HG02981 (cell line): ENCODE results near the gene APBA2.

ENCODE experiments used
- ATAC-seq: cut with Tn5 transposase; IDR thresholded peaks from one replicate; pipeline ENCODE4 v1.9.1; 2021; ENCODE audit warnings: mild to moderate bottlenecking, moderate library complexity; ENCODE audit not compliant: unreplicated experiment

APBA2 gene

DNA sequence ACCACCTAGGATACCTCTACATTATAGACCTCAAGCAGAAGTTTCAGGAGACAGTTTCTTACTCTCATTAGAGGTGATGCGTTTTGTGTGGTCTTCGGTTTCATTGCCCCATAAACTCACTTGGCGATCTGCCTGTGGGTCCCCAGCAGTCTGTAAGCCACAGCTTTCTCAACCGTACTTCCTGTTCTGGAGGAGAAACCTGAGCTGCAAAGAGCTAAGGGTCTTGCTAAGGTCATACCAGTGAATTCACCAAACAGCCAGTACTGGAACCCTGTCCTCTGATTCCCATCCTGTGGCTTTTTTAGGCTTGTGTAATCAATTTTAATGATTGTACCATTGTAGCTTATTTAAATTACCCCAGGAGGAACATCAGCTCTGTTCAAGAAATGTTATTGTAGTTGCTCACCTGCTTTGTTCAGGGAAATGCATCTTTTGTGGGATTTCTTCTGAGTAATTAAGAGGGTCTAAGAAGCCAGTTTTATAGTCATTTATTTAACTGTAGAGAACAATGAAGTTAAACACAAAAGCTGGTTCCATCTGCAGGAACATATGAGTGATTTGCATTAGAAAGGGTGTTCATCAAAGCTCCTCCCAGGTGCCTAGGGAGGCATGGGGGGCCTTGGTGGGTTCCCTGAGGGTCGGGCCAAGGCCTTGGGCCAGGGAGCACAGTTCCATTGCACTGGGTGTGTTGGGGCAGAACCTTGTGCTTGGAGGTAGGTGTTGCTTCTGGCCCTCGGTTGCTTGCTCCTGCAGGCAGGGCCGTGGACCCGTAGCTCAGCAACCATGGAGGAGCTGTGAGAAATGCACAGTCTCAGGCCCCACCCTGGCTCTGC is 69.6 kb downstream of the APBA2 start:
- ATAC-seq, result peak; percentile 48

- no peak for ATAC-seq
These were observed 70.2 kb downstream of the APBA2 start for GRCh38 chr15:28955993-28956421.

GRCh38 chr15:28956491-28956890 is 70.7 kb downstream of the APBA2 start:
- ATAC-seq, result no peak

GRCh38 chr15:28957606-28958498 is 72.1 kb downstream of the APBA2 start:
- ATAC-seq, result no peak

DNA sequence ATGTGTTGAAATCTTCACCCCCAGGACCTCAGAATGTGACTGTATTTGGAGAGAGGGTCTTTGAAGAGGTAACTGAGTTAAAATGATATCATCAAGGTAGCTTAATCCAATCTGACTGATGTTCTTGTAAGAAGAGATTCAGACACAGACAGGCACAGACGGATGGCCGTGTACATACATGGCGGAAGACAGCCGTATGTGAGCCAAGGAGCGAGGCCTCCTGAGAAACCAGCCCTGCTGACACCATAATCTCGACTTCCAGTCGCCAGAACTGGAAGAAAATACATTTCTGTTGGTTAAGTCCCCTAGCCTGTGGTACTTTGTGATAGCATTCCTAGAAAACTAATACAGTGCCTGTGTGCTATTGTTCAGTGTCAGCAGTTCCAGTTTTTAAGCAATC is 73.6 kb downstream of the APBA2 start:
- no peak for ATAC-seq

DNA sequence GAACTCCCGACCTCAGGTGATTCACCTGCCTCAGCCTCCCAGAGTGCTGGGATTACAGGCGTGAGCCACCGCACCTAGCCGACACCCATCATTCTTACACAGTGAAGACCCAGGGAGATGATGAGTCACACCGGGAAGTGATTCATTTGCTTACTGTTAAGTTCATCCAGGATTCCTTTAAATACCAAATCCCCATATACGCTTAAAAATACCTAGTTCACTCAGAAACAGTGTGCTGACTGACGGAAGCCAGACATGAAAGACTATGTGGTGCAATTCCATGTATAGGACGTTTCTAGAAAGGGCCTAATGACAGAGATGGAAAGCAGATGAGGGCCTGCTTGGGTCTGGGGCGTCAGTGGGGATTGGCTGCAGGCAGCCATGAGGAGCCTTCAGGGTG is 75.2 kb downstream of the APBA2 start:
- no peak for ATAC-seq

DNA sequence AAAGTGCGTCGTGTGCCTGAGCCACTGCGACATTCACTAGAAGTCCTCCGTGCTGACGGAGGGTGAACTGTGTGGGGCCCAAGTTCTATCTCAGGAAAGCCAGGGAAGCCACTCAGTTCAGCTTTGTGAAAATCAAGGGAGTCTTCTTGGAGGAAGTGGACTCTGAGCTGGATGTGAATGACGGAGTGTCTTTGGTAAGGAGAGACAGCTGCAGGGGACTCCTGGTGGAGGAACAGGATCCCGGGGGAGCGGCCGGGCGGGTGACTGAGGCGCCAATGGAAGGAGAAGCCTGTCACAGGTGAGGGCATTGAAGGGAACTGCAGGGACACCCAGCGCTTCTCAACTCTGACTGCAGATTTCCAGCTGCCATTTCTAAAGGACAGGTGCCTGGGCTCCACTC is 75.6 kb downstream of the APBA2 start:
- no peak for ATAC-seq

GRCh38 chr15:28962851-28963710 is 77.3 kb downstream of the APBA2 start:
- ATAC-seq, result no peak

GRCh38 chr15:28963711-28964081 is 77.9 kb downstream of the APBA2 start:
- ATAC-seq, result no peak

GRCh38 chr15:28964098-28964497 is 78.3 kb downstream of the APBA2 start:
- no peak for ATAC-seq

DNA sequence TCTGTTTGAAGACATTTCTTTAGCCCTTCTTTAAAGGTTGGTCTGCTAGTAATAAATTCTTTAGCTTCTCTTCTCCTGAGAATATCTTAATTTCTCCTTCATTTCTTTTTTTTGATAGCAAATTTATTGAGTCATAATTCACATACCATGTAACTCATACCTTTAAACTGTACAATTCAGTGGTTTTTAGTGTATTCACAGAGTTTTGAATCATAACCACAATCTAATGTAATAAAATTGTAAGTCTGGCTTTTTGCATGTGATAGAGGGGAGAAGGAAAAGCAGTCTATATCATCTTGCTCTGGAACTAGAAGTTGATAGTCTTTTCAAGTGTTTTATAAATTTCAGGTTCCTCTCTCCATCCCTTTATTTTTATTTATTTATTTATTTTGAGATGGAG is 81.3 kb downstream of the APBA2 start:
- no peak for ATAC-seq

GRCh38 chr15:28967990-28968389 is 82.2 kb downstream of the APBA2 start:
- ATAC-seq, result no peak

- ATAC-seq, result no peak
These were observed 83.8 kb downstream of the APBA2 start for GRCh38 chr15:28969511-28970085.

DNA sequence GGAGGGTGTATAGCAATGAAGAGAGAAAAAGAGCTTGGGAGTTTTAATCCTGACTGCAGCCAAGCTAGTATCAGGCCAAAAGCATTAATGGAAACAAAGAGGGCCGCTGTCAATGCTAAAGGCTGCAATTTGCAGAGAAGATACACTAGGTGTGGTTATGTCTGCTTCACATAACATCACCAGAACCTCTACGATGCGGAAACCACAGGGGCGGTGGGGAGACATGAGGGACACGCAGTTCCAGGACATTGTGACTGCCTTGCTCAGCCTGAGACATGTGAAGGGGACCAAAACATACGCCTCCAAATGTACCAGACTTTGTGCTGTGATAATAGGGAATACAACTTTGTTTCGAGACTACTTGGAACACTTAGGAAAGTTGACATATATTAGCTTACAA is 88.4 kb downstream of the APBA2 start:
- ATAC-seq, result no peak

DNA sequence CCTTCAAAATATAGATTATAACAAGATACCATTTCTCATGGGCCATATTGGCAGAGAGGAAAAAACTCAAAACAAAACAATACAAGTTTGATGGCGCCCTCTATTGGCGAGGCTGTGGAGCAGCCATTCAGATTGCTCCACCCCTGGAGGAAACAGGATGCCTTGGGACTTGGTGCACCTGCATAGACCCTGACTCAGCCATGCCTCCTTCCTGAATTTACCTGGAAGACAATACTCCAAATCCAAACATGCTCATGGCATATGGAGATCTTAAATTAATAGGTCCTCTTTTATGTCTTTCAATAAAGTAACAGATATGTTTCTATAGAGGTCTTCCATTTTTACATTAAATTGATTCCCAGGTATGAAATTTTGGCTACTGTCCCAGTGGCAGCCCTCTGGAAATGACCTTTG is 90.0 kb downstream of the APBA2 start:
- ATAC-seq, result no peak

DNA sequence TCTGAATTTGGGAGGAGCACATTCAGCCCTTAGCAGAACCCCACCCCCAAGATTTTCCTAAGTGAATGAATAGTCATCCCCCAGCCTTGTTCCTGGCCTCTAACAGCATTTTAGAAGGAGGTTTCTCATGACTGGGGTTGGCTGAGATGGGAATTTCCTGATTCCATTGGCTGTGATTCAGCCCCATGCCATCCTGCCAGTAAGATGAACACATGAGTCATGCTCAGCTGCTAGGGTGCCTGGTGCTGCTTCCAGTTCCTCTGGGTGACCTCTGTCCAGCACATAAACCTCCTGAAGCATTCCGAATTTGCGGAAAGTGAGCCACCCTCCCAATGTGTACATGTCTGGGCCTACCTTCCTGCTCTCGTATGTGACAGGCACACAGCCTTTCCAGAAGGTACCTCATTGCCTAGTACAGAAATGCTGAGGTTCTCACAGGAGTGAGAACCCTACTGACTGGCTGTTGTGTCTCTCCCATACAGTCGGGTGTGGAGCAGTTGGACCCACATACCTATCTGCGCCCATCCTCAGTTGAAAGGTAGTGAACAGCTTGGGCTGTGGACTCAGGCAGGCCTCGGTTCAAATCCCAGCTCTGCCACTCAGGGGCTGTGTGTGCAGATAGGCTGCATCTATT is 91.7 kb downstream of the APBA2 start:
- ATAC-seq, result no peak

GRCh38 chr15:28978011-28978378 is 92.2 kb downstream of the APBA2 start:
- ATAC-seq, result no peak

DNA sequence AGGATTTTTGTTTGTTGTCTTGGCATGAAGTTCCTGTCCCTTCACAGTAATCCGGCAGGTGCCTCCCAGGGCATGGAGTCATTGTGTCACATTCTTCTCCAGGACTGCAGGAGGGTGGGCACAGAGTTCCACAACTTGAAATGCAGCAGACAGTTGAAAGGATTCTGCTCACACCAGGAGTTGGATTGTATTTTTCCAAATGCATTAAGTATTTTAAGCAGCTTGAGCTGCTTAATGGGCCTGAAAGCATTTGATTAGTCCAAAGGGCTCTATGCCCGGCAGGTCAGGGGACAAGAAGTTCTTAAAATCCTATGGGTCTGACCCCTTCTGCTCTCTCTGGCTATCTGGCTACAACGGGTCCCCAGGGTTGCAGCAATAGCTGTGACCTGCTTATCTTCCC is 92.9 kb downstream of the APBA2 start:
- no peak for ATAC-seq

DNA sequence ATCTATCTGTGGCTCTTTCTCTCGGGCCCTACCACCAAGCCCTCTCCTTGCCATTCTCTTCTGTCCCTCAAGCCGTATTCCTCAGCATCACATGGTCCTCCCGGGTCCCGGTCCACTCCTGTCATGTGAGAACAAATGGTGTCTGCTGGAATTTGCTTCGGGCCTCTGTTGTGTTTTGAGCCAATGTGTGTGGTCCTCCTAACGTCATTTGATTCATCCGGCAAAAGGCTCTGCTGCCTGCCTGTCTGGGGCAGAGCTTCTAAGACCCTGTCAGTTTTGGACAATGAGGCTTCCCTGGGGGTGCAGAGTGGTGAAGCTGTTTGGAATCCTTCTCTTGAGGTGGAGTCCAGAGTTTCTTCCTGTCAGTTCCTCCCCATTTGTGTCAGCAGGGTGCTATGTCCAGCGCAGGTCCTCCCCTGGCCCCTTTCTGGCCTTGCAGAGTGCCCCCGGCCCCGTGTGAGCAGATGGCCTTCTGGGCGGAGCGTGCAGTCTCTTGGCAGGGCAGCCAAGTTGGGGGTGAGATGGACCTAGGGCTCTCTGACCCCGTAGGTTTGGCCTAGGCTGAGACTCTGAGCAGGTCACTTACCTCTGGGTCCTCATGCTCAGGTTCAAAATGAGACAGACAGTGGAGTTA is 93.6 kb downstream of the APBA2 start:
- no peak for ATAC-seq
